Measurements from ENCODE around the gene TOPORS. TPM values are rescaled to one million over a fixed set of nuclear protein-coding genes. Genes with fewer than 3 reads are reported as not detected.
A peak's percentile ranks its signal among the peaks of the same experiment; 100 is the strongest.
"Not testable (repeated sequence)": the region's sequence is repeated elsewhere in the genome, so short reads cannot be mapped to it uniquely, and the experiment has no call there.

Gene TOPORS
- 1 to 10 TPM; 8.5 to 9.5 TPM for total RNA-seq
- long read RNA-seq, full-length matches to known transcripts = 7 of 15 reads
- long read RNA-seq, partial matches to known transcripts = 8 of 15 reads
- long read RNA-seq, other reads (novel, unspliced or antisense) = 0 of 15 reads

- intact Hi-C loops (cut with DNase I) = no loop called here
- DNase-seq (peak; percentile 94), ATAC-seq (peak; percentile 92 to 96)
Measured at GRCh38 chr9:32552172-32552872, at the start of gene TOPORS, which contains the start of gene SMIM27. TSS of gene TOPORS (minus strand) at chr9:32552586. CDS start at chr9:32552436, 150 bp downstream. TSS of gene SMIM27 (plus strand) at chr9:32552327. CDS start at chr9:32552435, 108 bp downstream.

- ATAC-seq; DNase-seq; intact Hi-C loops (cut with DNase I): not testable (repeated sequence)
Measured at GRCh38 chr9:32599021-32599420, 46.6 kb upstream of the TOPORS start.

GRCh38 chr9:32596936-32597335 is 44.5 kb upstream of the TOPORS start:
- intact Hi-C loops (cut with DNase I) = no loop called here
- no peak for ATAC-seq
- no peak for DNase-seq

- intact Hi-C loops (cut with DNase I) = no loop called here
- no peak for ATAC-seq
- DNase-seq = no peak
Measured at GRCh38 chr9:32596096-32596865, 43.9 kb upstream of the TOPORS start.

- DNase-seq = no peak
- intact Hi-C loops (cut with DNase I) = no loop called here
- peak in 1 of 2 donors; percentile 47 for ATAC-seq
Measured at GRCh38 chr9:32590898-32591297, 38.5 kb upstream of the TOPORS start.

GRCh38 chr9:32590476-32590875 is 38.1 kb upstream of the TOPORS start:
- intact Hi-C loops (cut with DNase I) = no loop called here
- ATAC-seq (no peak), DNase-seq (no peak)

- ATAC-seq = peak in 1 of 2 donors; percentile 71
- DNase-seq = no peak
- intact Hi-C loops (cut with DNase I) = loop anchor here (2.0 to 10.0 kb wide), 2 partner anchors 376 to 378 kb away; no protein-coding TSS in a partner anchor
Measured at GRCh38 chr9:32589083-32589723, 36.8 kb upstream of the TOPORS start.

GRCh38 chr9:32587901-32588300 is 35.5 kb upstream of the TOPORS start:
- ATAC-seq = no peak
- intact Hi-C loops (cut with DNase I) = loop anchor here (2.0 to 10.0 kb wide), 2 partner anchors 377 to 379 kb away; no protein-coding TSS in a partner anchor
- DNase-seq = no peak

GRCh38 chr9:32584784-32585183 is 32.4 kb upstream of the TOPORS start:
- DNase-seq = no peak
- ATAC-seq = no peak
- intact Hi-C loops (cut with DNase I) = loop anchor here in 1 of 2 donors (10.0 kb wide), 1 partner anchor 380 kb away; no protein-coding TSS in a partner anchor

- no peak for DNase-seq
- intact Hi-C loops (cut with DNase I) = loop anchor here in 1 of 2 donors (10.0 kb wide), 1 partner anchor 383 kb away; no protein-coding TSS in a partner anchor
- peak; percentile 38 to 48 for ATAC-seq
Measured at GRCh38 chr9:32581512-32582143, 29.2 kb upstream of the TOPORS start.

GRCh38 chr9:32580631-32581300 is 28.4 kb upstream of the TOPORS start:
- no peak for ATAC-seq
- intact Hi-C loops (cut with DNase I) = loop anchor here in 1 of 2 donors (10.0 kb wide), 1 partner anchor 384 kb away; no protein-coding TSS in a partner anchor

GRCh38 chr9:32579706-32580331 is 27.4 kb upstream of the TOPORS start:
- DNase-seq = peak; percentile 67
- ATAC-seq = no peak
- intact Hi-C loops (cut with DNase I) = loop anchor here in 1 of 2 donors (2.0 to 10.0 kb wide), 2 partner anchors 201 to 385 kb away; no protein-coding TSS in a partner anchor

More at GRCh38 chr9:32580631-32581300, 28.4 kb upstream of the TOPORS start:
- DNase-seq = no peak

- intact Hi-C loops (cut with DNase I) = loop anchor here (1.0 to 2.0 kb wide), 2 partner anchors 200 to 201 kb away; no protein-coding TSS in a partner anchor
- no peak for DNase-seq
- ATAC-seq = no peak
Measured at GRCh38 chr9:32578976-32579375, 26.6 kb upstream of the TOPORS start.

- no peak for ATAC-seq
- intact Hi-C loops (cut with DNase I) = no loop called here
- DNase-seq = no peak
Measured at GRCh38 chr9:32577316-32577715, 24.9 kb upstream of the TOPORS start.

GRCh38 chr9:32574858-32575257 is 22.5 kb upstream of the TOPORS start:
- no peak for DNase-seq
- no peak for ATAC-seq
- intact Hi-C loops (cut with DNase I) = no loop called here

GRCh38 chr9:32573821-32574220 is 21.4 kb upstream of the TOPORS start:
- DNase-seq = no peak
- no peak for ATAC-seq
- intact Hi-C loops (cut with DNase I) = loop anchor here in 1 of 2 donors (2.0 kb wide), 1 partner anchor 23 kb away; no protein-coding TSS in a partner anchor

GRCh38 chr9:32572900-32573523 is 20.6 kb upstream of the TOPORS start, which contains the start of gene NDUFB6:
TSS of gene NDUFB6 (minus strand) at chr9:32573159. CDS start at chr9:32573060, 99 bp downstream.
- DNase-seq (peak; percentile 96), ATAC-seq (peak; percentile 98 to 99)
- intact Hi-C loops (cut with DNase I) = loop anchor here in 1 of 2 donors (2.0 kb wide), 1 partner anchor 22 kb away; no protein-coding TSS in a partner anchor
